HEK293T (cell line): ENCODE results near the gene SPTLC3.

Experiments
- BHLHE40 ChIP-seq: fragments of 450-650 bp; IDR thresholded peaks from 2 replicates; pipeline ENCODE4 v1.6.1; 2016; ENCODE audit warnings: mild to moderate bottlenecking, moderate library complexity, borderline replicate concordance
- FOXA1 ChIP-seq: fragments of 450-650 bp; IDR thresholded peaks from 2 replicates; pipeline ENCODE4 v1.6.1; 2016; ENCODE audit warnings: mild to moderate bottlenecking
- L3MBTL2 ChIP-seq: fragments of 450-650 bp; conservative IDR thresholded peaks from 2 replicates; pipeline ENCODE4 v1.6.1; 2016; ENCODE audit warnings: mild to moderate bottlenecking
- LEF1 ChIP-seq: fragments of 450-650 bp; IDR thresholded peaks from 2 replicates; pipeline ENCODE4 v1.6.1; 2017; ENCODE audit warnings: mild to moderate bottlenecking, borderline replicate concordance
- NFRKB ChIP-seq: fragments of 450-650 bp; IDR thresholded peaks from 2 replicates; pipeline ENCODE4 v1.6.1; 2016; ENCODE audit warnings: mild to moderate bottlenecking, moderate library complexity
- SUZ12 ChIP-seq: fragments of 450-650 bp; IDR thresholded peaks from 2 replicates; pipeline ENCODE4 v1.6.1; 2016; ENCODE audit warnings: mild to moderate bottlenecking
- TF ChIP-seq, protein P1 (sequence below): fragments of 450-650 bp; IDR thresholded peaks from 2 replicates; pipeline ENCODE4 v1.6.1; 2016

DNA sequence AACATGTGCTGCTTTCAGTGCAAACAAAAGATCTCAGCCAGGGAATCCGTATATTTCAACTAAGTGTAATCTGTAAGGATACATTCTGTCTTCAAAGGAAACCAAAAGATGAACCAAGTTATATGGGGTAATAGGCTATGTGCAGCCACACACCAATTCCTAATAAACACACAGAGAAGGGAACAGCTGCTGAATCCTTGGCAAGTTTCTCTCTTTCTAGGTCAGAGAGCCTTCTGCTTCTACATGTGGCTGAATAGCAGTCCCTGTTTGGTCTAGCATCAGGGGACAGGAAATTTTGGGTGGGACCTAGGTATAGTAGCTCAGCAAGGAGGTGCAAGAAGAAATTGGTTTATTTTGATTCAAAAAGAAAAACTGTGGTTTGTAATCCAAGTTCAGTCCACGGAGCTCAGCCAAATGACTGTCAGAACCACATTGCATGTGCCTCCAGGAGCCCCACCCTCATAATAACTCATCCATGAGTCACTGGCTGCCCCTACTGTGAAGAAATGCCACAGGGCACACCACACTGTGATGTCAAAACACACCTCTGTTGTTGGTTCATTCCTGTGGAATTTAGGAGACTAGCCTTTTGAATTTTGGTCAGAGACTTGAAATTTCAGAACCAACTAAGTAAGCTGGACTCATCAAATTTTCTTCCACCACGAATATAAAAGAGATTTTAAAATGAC, 21.1 kb downstream of the SPTLC3 start:
- TF ChIP-seq L3MBTL2: no peak
- no peak for TF ChIP-seq FOXA1
- no peak for TF ChIP-seq BHLHE40
- no peak for TF ChIP-seq NFRKB
- no peak for TF ChIP-seq SUZ12
- TF ChIP-seq, protein P1, sequence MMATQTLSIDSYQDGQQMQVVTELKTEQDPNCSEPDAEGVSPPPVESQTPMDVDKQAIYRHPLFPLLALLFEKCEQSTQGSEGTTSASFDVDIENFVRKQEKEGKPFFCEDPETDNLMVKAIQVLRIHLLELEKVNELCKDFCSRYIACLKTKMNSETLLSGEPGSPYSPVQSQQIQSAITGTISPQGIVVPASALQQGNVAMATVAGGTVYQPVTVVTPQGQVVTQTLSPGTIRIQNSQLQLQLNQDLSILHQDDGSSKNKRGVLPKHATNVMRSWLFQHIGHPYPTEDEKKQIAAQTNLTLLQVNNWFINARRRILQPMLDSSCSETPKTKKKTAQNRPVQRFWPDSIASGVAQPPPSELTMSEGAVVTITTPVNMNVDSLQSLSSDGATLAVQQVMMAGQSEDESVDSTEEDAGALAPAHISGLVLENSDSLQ: no peak
- no peak for TF ChIP-seq LEF1
